Body of pancreas (tissue), 4 donors: ENCODE results near the gene CYGB.

Experiments used
- POLR2A ChIP-seq, 3 donors: fragments of 450-650 bp; IDR thresholded peaks; one replicate each; pipeline ENCODE4 v1.6.1; 2016; ENCODE audit warnings: antibody characterized with exemption in 3 of 3, mild to moderate bottlenecking in 2 of 3
- TF ChIP-seq, protein P1 (sequence below), 7 experiments: fragments of 450-650 bp in 4 of 7; fragments of 200-600 bp in 3 of 7; sonication (generic) in 3 of 7; IDR thresholded peaks; one replicate each; pipeline ENCODE4 v1.5.1; 2016 to 2019; ENCODE audit warnings: antibody characterized with exemption in 7 of 7

GRCh38 chr17:76519048-76519966 is 18.2 kb downstream of the CYGB start:
- TF ChIP-seq, protein P1, sequence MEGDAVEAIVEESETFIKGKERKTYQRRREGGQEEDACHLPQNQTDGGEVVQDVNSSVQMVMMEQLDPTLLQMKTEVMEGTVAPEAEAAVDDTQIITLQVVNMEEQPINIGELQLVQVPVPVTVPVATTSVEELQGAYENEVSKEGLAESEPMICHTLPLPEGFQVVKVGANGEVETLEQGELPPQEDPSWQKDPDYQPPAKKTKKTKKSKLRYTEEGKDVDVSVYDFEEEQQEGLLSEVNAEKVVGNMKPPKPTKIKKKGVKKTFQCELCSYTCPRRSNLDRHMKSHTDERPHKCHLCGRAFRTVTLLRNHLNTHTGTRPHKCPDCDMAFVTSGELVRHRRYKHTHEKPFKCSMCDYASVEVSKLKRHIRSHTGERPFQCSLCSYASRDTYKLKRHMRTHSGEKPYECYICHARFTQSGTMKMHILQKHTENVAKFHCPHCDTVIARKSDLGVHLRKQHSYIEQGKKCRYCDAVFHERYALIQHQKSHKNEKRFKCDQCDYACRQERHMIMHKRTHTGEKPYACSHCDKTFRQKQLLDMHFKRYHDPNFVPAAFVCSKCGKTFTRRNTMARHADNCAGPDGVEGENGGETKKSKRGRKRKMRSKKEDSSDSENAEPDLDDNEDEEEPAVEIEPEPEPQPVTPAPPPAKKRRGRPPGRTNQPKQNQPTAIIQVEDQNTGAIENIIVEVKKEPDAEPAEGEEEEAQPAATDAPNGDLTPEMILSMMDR (IDR thresholded peaks at IDR 0.05), result no peak
- TF ChIP-seq POLR2A (IDR thresholded peaks at IDR 0.05), result no peak
